Measurements from ENCODE around the gene ZNF302.

The ZNF302 gene

GRCh38 chr19:34669305-34669704 lies 8.2 kb upstream of the ZNF302 start:
- POLR2A ChIA-PET = interaction anchor here (0.6 kb wide), 1 partner anchor 119 kb away, joined by 3 read pairs; no protein-coding TSS in a partner anchor
- CTCF ChIA-PET = no interaction called here
- DNase-seq (ENCODE audit: low read depth, low spot score) = no peak
- TF ChIP-seq CTCF (IDR thresholded peaks at IDR 0.05; ENCODE audit: insufficient read depth, low read length, missing control alignments) = no peak
- H3K4me3 ChIP-seq (ENCODE audit: low read depth, low read length) = no peak overlapping the region

DNA sequence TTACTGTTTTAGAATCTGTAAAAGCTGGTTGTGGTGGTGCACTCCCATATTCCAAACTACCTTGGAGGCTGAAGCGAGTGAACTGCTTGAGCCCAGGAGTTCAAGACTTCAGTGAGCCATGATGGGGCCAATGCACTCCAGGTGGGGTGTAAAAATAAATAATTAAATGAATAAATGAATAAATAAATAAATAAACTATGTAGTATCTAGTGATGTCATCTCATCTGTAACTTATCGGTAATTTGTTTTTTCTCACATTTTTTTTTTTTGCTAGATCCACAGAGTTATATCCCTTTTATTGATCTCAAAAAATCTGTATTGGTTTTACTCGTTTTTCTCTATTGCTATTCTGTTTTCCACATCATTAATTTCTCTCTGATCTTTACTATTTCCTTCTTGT lies 5.5 kb upstream of the ZNF302 start:
- no peak for DNase-seq (ENCODE audit: low read depth, low spot score)
- POLR2A ChIA-PET = no interaction called here
- CTCF ChIA-PET = interaction anchor here (1.2 kb wide), 1 partner anchor 24 kb away, joined by 3 read pairs; no protein-coding TSS in a partner anchor
- no peak overlapping the region for H3K4me3 ChIP-seq (ENCODE audit: low read depth, low read length)
- no peak for TF ChIP-seq CTCF (IDR thresholded peaks at IDR 0.05; ENCODE audit: insufficient read depth, low read length, missing control alignments)

- H3K4me3 ChIP-seq (ENCODE audit: low read depth, low read length) = no peak overlapping the region
- no peak for TF ChIP-seq CTCF (IDR thresholded peaks at IDR 0.05; ENCODE audit: insufficient read depth, low read length, missing control alignments)
- CTCF ChIA-PET = no interaction called here
- DNase-seq (ENCODE audit: low read depth, low spot score) = no peak
- POLR2A ChIA-PET = no interaction called here
Measured at GRCh38 chr19:34673590-34673989, 3.9 kb upstream of the ZNF302 start.

- no peak overlapping the region for H3K4me3 ChIP-seq (ENCODE audit: low read depth, low read length)
- POLR2A ChIA-PET = no interaction called here
- DNase-seq (ENCODE audit: low read depth, low spot score) = no peak
- CTCF ChIA-PET = no interaction called here
- no peak for TF ChIP-seq CTCF (IDR thresholded peaks at IDR 0.05; ENCODE audit: insufficient read depth, low read length, missing control alignments)
Measured at GRCh38 chr19:34675250-34675649, 2.2 kb upstream of the ZNF302 start.

DNA sequence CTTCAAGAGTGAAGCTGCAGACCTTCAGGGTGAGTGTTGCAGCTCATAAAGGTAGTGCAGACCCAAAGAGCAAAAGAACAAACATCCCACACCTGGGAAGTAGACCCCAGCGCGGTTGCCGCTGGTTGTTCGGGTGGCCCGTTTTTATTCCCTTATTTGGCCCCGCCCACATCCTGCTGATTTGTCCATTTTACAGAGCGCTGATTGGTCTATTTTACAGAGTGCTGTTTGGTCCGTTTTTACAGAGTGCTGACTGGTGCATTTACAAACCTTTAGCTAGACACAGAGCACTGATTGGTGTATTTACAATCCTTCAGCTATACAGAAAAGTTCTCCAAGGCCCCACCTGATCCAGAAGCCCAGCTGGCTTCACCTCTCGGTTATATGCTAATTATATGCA lies 1.6 kb upstream of the ZNF302 start:
- no peak overlapping the region for H3K4me3 ChIP-seq (ENCODE audit: low read depth, low read length)
- ChIA-PET CTCF (no interaction called here), POLR2A (no interaction called here)
- TF ChIP-seq CTCF (IDR thresholded peaks at IDR 0.05; ENCODE audit: insufficient read depth, low read length, missing control alignments) = no peak
- DNase-seq (ENCODE audit: low read depth, low spot score) = no peak

DNA sequence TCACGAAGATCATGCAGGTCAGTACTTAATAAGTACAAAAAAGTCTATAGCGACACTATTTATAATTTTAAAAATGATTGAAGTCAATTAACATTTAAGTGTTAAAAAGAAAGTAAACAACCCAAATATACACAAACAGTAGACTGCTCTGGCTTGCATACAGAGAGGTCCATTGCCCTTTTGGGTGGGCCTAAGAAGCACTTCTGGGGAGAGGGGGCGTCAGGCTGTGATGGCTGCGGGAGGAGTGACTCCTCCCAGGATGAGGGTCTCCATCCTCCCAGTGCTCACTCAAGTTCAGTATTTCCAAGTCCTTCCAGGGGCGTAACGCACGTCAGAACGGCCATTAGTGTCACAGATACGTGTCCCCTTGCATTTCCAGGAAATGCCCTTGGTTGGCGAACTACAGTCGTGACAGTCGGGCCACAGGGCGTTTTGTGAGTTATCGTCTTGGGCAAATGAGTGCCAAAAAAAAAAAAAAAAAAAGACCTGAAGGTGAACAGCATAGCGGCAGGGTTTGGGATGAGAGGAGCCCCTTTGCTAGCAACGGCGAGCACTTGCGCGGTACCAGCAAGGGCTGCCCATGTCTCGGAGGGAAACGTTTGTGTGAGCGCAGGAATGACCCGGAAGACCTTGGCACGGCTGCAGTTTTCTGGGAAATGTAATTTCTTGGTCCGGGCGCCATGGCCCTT lies 637 bp upstream of the ZNF302 start, which contains the start of gene SCGB2B2:
Gene SCGB2B2 (minus strand): TSS at position 463 of the 689 bp plus-strand sequence. CDS start 82,596 bp downstream, outside the sequence.
- ChIA-PET CTCF (interaction anchor here (2.1 kb wide), 1 partner anchor 37 kb away, joined by 6 read pairs; no protein-coding TSS in a partner anchor), POLR2A (interaction anchor here (0.6 to 1.5 kb wide), 8 partner anchors 10 to 504 kb away, joined by 3 to 13 read pairs (median 4); partner anchors contain the start of genes LSM14A, ZNF181 and ZNF30)
- no peak for DNase-seq (ENCODE audit: low read depth, low spot score)
- H3K4me3 ChIP-seq (ENCODE audit: low read depth, low read length) = peak within 1 kb of the TSS; percentile 77
- peak; percentile 38 for TF ChIP-seq CTCF (IDR thresholded peaks at IDR 0.05; ENCODE audit: insufficient read depth, low read length, missing control alignments)

Measured in AG04449 (cell line).